ENCODE results near the gene RERE.
"Not testable (repeated sequence)": the region's sequence is repeated elsewhere in the genome, so short reads cannot be mapped to it uniquely, and the experiment has no call there.

RERE gene

DNA sequence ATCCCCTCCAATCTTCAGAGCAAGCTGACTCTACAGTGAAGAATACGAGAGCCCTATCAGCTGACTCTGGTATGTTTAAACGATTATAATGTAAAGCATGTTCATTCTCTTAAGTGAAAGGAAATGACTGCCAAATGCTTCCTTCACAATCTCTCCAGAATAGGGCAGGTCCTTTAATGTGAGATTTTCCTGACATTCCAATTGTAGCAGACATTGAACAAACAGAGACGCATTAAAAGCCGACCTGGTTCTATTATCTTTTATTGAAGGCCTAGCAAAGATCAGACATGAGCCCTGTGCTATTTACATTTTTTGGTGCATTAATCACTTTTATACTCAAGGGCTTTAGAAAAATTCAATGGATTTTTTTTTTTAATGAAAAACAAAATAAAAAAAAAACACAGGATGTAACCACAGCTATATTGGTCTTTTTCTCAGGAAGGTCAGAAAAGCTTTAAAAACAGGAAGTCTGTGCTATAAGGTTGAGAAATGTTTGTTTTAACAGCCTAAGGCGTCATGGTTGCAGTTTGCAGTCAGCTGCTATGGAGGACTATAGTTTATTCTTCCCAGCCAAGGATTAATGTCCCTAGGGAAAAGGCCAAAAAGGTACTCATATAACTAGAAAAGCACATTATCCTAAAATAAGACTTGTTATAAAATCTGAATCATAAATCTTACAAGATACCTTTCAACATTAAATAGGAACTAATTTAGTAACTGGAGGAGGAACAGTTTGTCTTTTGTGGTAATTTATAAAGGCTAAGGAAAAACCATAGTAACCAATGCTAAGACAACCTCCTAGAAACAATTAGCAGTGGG is 104.8 kb downstream of the RERE start:
- DNase-seq = peak; percentile 67

DNA sequence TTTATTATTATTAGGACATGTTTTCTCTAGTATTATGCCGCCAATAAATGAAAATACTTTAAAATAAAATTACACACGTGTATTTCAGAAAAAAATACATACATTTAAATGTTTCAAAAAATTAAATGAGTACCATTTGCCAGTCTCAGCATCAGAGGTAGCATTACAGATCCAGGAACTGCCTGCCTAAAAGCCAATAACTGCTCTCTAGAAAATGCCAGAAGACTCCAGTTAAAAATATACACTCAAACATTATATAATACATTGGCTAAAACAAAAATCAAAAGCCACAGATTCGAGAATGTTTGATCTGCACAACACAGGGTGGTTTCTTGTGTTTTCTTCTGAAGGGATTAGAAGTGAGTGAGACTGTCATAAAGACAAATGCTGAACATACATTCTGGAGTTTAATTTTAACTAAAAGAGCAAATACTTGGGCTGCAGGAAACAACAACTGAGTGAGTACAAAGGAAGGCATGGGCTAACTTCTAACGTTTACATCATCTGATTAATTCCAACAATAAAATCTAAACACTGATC is 105.5 kb downstream of the RERE start:
- DNase-seq = no peak

DNA sequence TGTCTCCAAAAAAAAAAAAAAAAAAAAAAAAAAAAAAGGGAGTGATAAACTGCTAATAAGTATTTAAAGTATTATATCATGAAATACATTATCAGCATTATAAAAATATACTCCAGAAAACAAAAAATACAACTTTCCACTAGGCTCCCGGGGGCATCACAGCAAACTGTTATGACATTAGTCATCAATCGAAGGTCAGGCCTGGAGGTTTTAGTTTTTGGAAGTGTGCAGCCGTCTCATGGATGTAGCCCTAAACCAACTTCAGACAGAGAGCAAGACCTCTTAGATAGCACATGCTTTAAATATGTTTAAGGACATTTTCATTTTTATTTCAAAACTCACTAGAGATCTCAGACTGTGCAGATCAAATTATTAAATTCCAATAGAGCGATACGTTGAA is 106.3 kb downstream of the RERE start:
- DNase-seq = no peak

DNA sequence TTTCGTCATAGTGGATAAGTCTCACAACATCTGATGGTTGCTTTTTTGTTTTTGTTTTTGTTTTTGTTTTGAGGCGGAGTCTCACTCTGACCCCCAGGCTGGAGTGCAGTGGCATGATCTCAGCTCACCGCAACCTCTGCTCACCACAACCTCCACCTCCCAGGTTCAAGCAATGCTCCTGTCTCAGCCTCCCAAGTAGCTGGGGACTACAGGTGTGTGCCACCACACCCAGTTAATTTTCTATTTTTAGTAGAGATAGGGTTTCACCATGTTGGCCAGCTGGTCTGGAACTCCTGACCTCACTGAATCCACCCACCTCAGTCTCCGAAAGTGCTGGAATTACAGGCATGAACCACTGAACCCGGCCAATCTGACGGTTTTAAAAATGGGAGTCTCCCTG is 109.2 kb downstream of the RERE start:
- DNase-seq = no peak

DNA sequence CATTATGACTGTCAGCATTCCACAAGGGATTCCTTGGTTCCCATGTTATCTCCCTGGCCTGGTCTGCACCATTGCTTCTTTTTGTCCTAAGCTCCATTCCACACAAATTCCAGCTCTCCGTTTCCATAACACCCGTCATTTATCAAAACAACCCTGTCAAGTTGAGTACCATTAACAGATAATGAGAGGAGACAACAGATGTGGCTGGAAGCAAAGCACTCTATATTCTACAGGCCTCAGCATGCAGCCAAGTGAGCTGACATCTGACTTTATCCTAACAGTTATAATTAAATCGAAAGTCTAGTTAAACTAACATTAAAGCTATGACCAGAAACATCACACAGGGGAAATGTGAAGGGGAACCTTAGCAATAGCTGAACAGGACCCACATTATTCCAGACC is 110.4 kb downstream of the RERE start:
- DNase-seq = peak; percentile 92

GRCh38 chr1:8706291-8706690 is 111.1 kb downstream of the RERE start:
- no peak for DNase-seq

DNA sequence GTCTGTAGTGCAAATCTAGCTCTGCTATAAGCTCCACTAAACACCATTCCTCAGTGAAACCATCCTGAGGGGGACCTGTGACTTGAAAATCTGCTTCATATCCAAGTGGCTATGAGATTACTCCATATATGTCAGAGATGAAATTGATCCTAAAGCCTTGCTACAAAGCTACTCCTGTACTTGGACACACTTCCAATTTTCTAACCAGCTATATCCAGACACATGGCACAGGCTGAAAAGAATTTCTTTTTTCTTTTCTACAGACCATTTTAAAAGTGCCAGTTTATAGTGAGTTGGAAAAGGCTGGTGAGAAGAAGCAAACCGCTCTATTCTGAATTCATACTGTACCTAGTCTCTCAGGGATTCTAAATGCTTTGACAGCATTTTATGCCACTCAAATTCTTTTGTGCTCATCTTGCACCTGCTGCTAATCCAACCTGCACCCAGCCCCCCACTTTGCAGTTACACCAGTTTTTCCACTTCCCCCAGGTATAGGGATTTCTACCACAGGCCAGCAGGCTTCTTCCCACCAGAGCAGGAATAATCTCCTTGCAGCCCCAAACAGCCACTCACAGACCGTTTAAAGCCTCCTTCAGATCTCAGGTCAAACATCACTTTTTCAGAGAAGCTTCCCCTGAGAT is 112.5 kb downstream of the RERE start:
- DNase-seq = peak; percentile 77

GRCh38 chr1:8702850-8703810 is 114.3 kb downstream of the RERE start:
- peak; percentile 89 for DNase-seq

GRCh38 chr1:8702472-8702849 is 115.0 kb downstream of the RERE start:
- no peak for DNase-seq

GRCh38 chr1:8701794-8702471 is 115.5 kb downstream of the RERE start:
- DNase-seq = peak; percentile 72

DNA sequence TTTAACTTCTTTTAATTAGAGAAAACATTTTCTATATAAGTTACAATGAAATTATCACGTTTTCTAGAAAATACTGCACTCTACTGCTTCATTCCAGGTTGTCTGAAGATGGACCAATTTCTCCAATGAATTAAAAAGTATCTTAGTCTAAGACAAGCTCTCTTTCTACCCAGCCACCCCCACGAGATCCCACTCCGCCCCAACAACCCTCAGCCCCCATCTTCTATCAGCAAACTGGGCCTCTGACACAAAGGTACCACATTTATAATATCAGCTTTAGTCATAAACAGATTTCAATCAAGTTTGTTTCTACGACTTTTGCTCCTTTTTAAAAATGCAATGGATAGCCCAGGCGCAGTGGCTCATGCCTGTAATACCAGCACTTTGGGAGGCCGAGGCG is 117.8 kb downstream of the RERE start:
- no peak for DNase-seq

- DNase-seq = no peak
These were observed 118.4 kb downstream of the RERE start for GRCh38 chr1:8698937-8699447.

DNA sequence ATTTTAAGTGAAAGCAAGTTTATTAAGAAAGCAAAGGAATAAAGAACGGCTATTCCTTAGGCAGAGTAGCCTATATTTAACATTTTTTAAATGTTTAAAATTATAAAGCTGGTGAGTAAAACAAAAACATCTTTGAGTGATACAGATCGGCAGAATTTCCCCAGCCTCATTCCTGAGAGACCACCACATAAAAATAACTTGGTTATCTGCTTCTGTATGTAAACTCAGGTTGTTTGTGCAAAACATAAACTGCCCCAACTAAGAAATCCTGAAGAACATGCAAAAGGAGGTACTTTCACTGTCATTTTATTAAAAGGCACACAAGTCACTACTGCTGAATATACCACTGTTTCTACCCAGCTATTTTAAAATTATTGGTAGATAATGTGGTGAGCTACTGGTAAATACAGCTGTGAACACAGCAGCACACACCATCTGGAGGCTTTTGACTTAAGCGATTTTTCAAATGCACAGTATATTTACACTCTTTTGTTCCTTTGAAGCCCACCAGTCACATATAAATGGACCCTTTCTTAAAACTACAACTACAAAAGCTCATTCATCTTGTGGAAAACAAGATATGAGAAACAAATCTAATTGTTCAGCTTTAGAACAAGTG is 119.3 kb downstream of the RERE start:
- no peak for DNase-seq

DNA sequence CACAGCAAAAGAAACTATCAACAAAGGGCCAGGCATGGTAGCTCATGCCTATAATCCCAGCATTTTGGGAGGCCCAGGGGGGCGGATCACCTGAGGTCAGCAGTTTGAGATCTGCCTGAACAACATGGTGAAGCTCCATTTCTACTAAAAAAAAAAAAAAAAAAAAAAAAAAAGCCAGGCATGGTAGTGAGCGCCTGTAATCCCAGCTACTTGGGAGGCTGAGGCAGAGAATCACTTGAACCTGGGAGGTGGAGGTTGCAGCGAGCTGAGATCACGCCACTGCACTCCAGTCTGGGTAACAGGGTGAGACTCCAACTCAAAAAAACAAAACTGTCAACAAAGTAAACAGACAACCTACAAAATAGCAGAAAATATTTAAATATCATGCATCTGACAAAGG is 122.0 kb downstream of the RERE start:
- DNase-seq = not testable (repeated sequence)

- DNase-seq = no peak
These were observed 124.3 kb downstream of the RERE start for GRCh38 chr1:8693107-8693506.

GRCh38 chr1:8691662-8692061 is 125.8 kb downstream of the RERE start:
- DNase-seq = no peak

DNA sequence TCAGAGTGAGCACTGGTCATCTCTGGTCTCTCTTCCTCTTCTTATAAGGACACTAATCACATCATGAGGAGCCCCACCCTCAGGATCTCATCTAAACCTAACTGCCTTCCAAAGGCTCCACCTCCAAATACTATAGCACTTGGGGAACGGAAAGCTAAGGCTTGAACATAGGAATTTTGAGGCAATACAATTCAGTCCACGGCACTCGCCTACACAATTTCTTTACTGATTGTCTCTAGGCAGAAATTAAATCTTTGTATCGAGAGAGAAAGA is 127.3 kb downstream of the RERE start:
- no peak for DNase-seq

DNA sequence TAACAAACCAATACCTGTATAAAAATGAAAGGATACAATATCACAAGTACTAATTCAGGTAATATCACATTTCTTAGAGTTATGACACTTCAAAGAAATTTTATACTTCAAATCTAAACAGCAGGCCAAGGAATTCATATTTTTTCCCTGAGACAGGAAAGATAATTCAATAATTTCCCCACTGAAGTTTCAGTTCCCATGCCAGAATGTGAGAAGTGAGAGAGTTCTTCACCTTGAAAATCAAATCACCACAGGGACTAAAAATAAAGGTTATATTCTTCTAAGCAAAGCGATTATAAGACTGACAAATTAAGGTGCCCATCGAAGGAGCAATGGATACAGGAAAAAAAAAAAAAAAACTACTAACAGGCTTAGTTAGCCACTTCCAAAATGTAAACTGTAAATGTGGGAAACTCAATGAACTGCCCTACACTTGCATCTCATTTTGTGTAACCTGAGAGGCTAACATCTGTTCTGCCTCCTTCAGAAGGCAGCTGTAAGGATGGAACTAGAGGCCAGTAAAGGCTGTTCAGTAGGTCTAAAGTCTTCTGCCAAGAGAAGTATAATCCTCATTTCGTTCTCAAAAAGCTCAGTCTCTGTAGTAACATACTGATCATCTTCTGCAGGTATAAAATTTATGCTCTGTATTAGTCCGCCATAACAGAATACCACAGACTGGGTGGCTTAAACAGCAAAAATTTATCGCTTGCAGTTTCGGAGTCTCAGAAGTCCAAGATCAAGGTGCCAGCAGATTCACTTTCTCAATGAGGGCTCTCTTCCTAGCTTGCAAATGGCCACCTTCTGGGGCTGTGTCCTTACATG is 127.8 kb downstream of the RERE start:
- no peak for DNase-seq

- DNase-seq = no peak
These were observed 129.9 kb downstream of the RERE start for GRCh38 chr1:8687538-8687937.

GRCh38 chr1:8687039-8687438 is 130.4 kb downstream of the RERE start:
- no peak for DNase-seq

- no peak for DNase-seq
These were observed 132.0 kb downstream of the RERE start for GRCh38 chr1:8685463-8685862.

Data from DMS79 (cell line).